ENCODE results near the gene SSR1.

SSR1 gene

DNA sequence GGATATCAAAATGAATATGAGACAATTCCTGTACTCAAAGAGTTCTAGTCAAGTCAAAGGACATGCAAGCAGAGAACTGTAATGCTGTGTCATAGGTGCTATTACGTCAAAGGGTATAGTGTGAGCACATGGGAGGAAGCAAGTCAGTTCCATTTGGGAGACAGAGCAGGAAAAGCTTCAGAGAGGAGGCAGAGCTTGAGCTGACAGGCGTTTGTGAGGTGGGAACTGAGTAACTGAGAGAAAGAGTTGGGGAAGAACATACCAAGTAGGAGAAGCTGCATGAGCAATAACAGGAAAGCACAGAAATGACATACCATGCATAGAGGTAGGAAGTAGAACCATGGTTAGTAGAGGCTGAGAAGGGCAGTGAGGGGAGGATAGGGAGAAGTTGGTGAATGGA lies 15.2 kb upstream of the SSR1 start:
- Histone ChIP-seq H3F3A (ENCODE audit: insufficient read depth, low read length) (no peaks in the 10 kb centered on the region), H3K27me3 (replicated peaks; ENCODE audit: insufficient read depth, low read length) (no peaks in the 10 kb centered on the region), H3K9me2 (replicated peaks; ENCODE audit: insufficient read depth, low read length) (no peaks in the 10 kb centered on the region), H3K79me2 (ENCODE audit: low read length) (no peaks in the 10 kb centered on the region), H3K9me3 (replicated peaks; ENCODE audit: insufficient read depth, low read length) (no peaks in the 10 kb centered on the region), H3K36me3 (replicated peaks; ENCODE audit: insufficient read depth, low read length) (no peaks in the 10 kb centered on the region), H2AFZ (ENCODE audit: low read length) (no peak overlapping the region), H3K9ac (ENCODE audit: low read length) (no peak overlapping the region), H3K4me3 (ENCODE audit: low read length) (no peak overlapping the region), H4K20me1 (ENCODE audit: insufficient read depth, low read length) (no peaks in the 10 kb centered on the region), H3K27ac (ENCODE audit: low read length) (no peak overlapping the region), H3K4me1 (ENCODE audit: low read length) (no peaks in the 10 kb centered on the region), H3K4me2 (ENCODE audit: low read depth, low read length) (no peak overlapping the region)
- no peak for DNase-seq
- TF ChIP-seq CTCF (IDR thresholded peaks at IDR 0.05; ENCODE audit: low read length) (no peak), EZH2phosphoT487 (IDR thresholded peaks at IDR 0.05; ENCODE audit: low read length) (no peak), EZH2 (optimal IDR thresholded peaks at IDR 0.05; ENCODE audit: low read depth, low read length) (no peak)

- H3K9ac ChIP-seq (ENCODE audit: low read length) = no peak overlapping the region
- H3K27ac ChIP-seq (ENCODE audit: low read length) = no peak overlapping the region
- TF ChIP-seq EZH2 (optimal IDR thresholded peaks at IDR 0.05; ENCODE audit: low read depth, low read length) (no peak), CTCF (IDR thresholded peaks at IDR 0.05; ENCODE audit: low read length) (no peak), EZH2phosphoT487 (IDR thresholded peaks at IDR 0.05; ENCODE audit: low read length) (no peak)
- H4K20me1 ChIP-seq (ENCODE audit: insufficient read depth, low read length) = no peaks in the 10 kb centered on the region
- H3K27me3 ChIP-seq (replicated peaks; ENCODE audit: insufficient read depth, low read length) = no peaks in the 10 kb centered on the region
- no peaks in the 10 kb centered on the region for H3K9me3 ChIP-seq (replicated peaks; ENCODE audit: insufficient read depth, low read length)
- H3K36me3 ChIP-seq (replicated peaks; ENCODE audit: insufficient read depth, low read length) = no peaks in the 10 kb centered on the region
- H3K4me2 ChIP-seq (ENCODE audit: low read depth, low read length) = no peak overlapping the region
- no peak for DNase-seq
- no peak overlapping the region for H2AFZ ChIP-seq (ENCODE audit: low read length)
- H3K79me2 ChIP-seq (ENCODE audit: low read length) = no peaks in the 10 kb centered on the region
- H3F3A ChIP-seq (ENCODE audit: insufficient read depth, low read length) = no peaks in the 10 kb centered on the region
- no peaks in the 10 kb centered on the region for H3K9me2 ChIP-seq (replicated peaks; ENCODE audit: insufficient read depth, low read length)
- H3K4me3 ChIP-seq (ENCODE audit: low read length) = no peak overlapping the region
- H3K4me1 ChIP-seq (ENCODE audit: low read length) = no peaks in the 10 kb centered on the region
Observed at GRCh38 chr6:7325750-7326149, 12.8 kb upstream of the SSR1 start.

GRCh38 chr6:7324520-7324919 lies 11.5 kb upstream of the SSR1 start:
- Histone ChIP-seq H3K27ac (ENCODE audit: low read length) (no peak overlapping the region), H3K36me3 (replicated peaks; ENCODE audit: insufficient read depth, low read length) (no peaks in the 10 kb centered on the region), H3K9ac (ENCODE audit: low read length) (no peak overlapping the region), H4K20me1 (ENCODE audit: insufficient read depth, low read length) (no peaks in the 10 kb centered on the region), H3K9me2 (replicated peaks; ENCODE audit: insufficient read depth, low read length) (no peaks in the 10 kb centered on the region), H3F3A (ENCODE audit: insufficient read depth, low read length) (no peaks in the 10 kb centered on the region), H3K27me3 (replicated peaks; ENCODE audit: insufficient read depth, low read length) (no peaks in the 10 kb centered on the region), H3K9me3 (replicated peaks; ENCODE audit: insufficient read depth, low read length) (no peaks in the 10 kb centered on the region), H2AFZ (ENCODE audit: low read length) (no peak overlapping the region), H3K4me2 (ENCODE audit: low read depth, low read length) (no peak overlapping the region), H3K4me1 (ENCODE audit: low read length) (no peaks in the 10 kb centered on the region), H3K79me2 (ENCODE audit: low read length) (no peaks in the 10 kb centered on the region), H3K4me3 (ENCODE audit: low read length) (no peak overlapping the region)
- DNase-seq = no peak
- TF ChIP-seq EZH2phosphoT487 (IDR thresholded peaks at IDR 0.05; ENCODE audit: low read length) = no peak
- no peak for TF ChIP-seq CTCF (IDR thresholded peaks at IDR 0.05; ENCODE audit: low read length)
- no peak for TF ChIP-seq EZH2 (optimal IDR thresholded peaks at IDR 0.05; ENCODE audit: low read depth, low read length)

Data from MM.1S (cell line).